SU-DHL-6 (cell line): ENCODE results near the gene SHISA4.

ENCODE experiments used
- H2AFZ ChIP-seq: fragments of 200-600 bp; sonication (generic); 2 replicates; pipeline ENCODE4 v1.6.1; 2014; ENCODE audit warnings: low read depth, mild to moderate bottlenecking, moderate library complexity, mixed read lengths, antibody characterized with exemption, low read length; ENCODE audit not compliant: severe bottlenecking
- H3F3A ChIP-seq: fragments of 200-600 bp; shearing (Covaris generic); 2 replicates; pipeline ENCODE4 v1.6.0; 2016; ENCODE audit warnings: antibody characterized with exemption, mild to moderate bottlenecking; ENCODE audit not compliant: insufficient read depth
- H3K27ac ChIP-seq: fragments of 200-600 bp; sonication (generic); 2 replicates; pipeline ENCODE4 v1.5.1; 2016; ENCODE audit warnings: low read depth, mild to moderate bottlenecking, low read length, moderate library complexity, mixed read lengths
- H3K27me3 ChIP-seq: fragments of 200-600 bp; sonication (generic), shearing (Covaris generic); 2 replicates; pipeline ENCODE4 v1.6.0; 2014; ENCODE audit warnings: mild to moderate bottlenecking, low read length
- H3K36me3 ChIP-seq: fragments of 200-600 bp; sonication (generic); 2 replicates; pipeline ENCODE4 v1.6.1; 2014; ENCODE audit warnings: mild to moderate bottlenecking, low read length, mixed read lengths
- H3K4me2 ChIP-seq: fragments of 300-600, 200-600 bp; shearing (Covaris generic), sonication (generic); 2 replicates; pipeline ENCODE4 v1.6.0; 2014; ENCODE audit warnings: low read length, low read depth, mild to moderate bottlenecking; ENCODE audit not compliant: poor library complexity, severe bottlenecking
- H3K4me3 ChIP-seq: fragments of 200-600 bp; sonication (generic); 2 replicates; pipeline ENCODE4 v1.5.1; 2014; ENCODE audit warnings: antibody characterized with exemption, low read length, mild to moderate bottlenecking, mixed read lengths; ENCODE audit not compliant: insufficient read depth, poor library complexity, severe bottlenecking
- H3K79me2 ChIP-seq: fragments of 200-600 bp; sonication (generic); 2 replicates; pipeline ENCODE4 v1.6.1; 2014; ENCODE audit warnings: mild to moderate bottlenecking, low read length, moderate library complexity; ENCODE audit not compliant: insufficient read depth
- H3K9ac ChIP-seq: fragments of 200-600 bp; sonication (generic); 2 replicates; pipeline ENCODE4 v1.7.0; 2014; ENCODE audit warnings: mild to moderate bottlenecking, low read length
- H3K9me2 ChIP-seq: fragments of 200-600 bp; sonication (generic); replicated peaks from 2 replicates; pipeline ENCODE4 v1.6.1; 2014; ENCODE audit warnings: low read length; ENCODE audit not compliant: insufficient read depth
- H3K9me3 ChIP-seq: fragments of 200-600 bp; sonication (generic); 2 replicates; pipeline ENCODE4 v1.6.1; 2014; ENCODE audit warnings: low read length, mixed read lengths; ENCODE audit not compliant: insufficient read depth
- H4K20me1 ChIP-seq: fragments of 200-600 bp; sonication (generic); 2 replicates; pipeline ENCODE4 v1.6.1; 2014; ENCODE audit warnings: low read depth, mild to moderate bottlenecking, antibody characterized with exemption, low read length, moderate library complexity, mixed read lengths
- EZH2phosphoT487 ChIP-seq: fragments of 200-600 bp; sonication (generic), shearing (Covaris generic); conservative IDR thresholded peaks from 2 replicates; pipeline ENCODE4 v1.6.1; 2018; ENCODE audit warnings: mild to moderate bottlenecking, antibody characterized with exemption, low read length, moderate library complexity, mixed read lengths
- TF ChIP-seq, protein P1 (sequence below): fragments of 200-600 bp; sonication (generic); IDR thresholded peaks from one replicate; pipeline ENCODE4 v1.5.1; 2017; ENCODE audit warnings: antibody characterized with exemption, mild to moderate bottlenecking, low read length, moderate library complexity; ENCODE audit not compliant: insufficient read depth, poor library complexity, severe bottlenecking

Gene SHISA4

DNA sequence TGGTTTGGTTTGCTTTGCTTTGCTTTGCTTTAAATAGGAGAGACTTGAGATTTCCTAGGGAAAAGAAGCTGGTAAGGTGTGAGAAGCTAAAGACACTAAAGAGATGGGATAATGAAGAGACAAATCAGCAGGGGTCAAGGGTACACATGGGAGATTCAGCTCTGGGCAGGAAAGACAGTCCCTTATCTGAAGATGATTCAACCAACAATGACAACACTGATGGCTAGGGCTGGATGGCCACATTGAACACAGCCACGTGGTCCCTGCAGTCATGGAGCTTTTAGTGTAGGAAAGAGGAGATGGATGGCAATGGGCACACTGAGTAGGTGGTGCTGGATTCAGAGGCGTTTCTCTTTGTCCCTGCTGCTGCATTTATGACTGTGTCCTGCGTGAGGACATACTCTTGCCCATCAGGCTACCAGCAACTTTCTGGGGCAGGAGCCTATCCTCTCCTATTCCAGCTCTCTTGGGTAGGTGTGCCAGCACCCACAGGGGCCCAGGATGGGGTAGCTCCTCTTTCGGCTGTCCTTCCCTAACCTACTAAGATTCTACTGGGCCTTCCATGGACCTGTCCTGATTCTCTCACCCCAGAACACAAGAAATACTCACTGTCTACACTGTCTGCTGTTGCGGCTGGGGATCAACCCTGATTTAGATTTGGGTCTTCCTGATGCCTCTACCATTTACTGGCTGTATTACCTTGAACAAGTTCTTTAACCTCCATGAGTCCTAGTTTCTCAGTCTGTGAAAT is 1.4 kb upstream of the SHISA4 start:
- H3K27me3 ChIP-seq = no peaks in the 10 kb centered on the region
- no peaks in the 10 kb centered on the region for H4K20me1 ChIP-seq
- H3K9me3 ChIP-seq = no peaks in the 10 kb centered on the region
- H3K4me2 ChIP-seq = no peak overlapping the region
- no peak overlapping the region for H3K27ac ChIP-seq
- no peak overlapping the region for H3K9ac ChIP-seq
- H3F3A ChIP-seq = no peaks in the 10 kb centered on the region
- no peaks in the 10 kb centered on the region for H3K9me2 ChIP-seq
- H3K79me2 ChIP-seq = no peaks in the 10 kb centered on the region
- H3K36me3 ChIP-seq = no peaks in the 10 kb centered on the region
- H3K4me3 ChIP-seq = no peak overlapping the region
- TF ChIP-seq, protein P1, sequence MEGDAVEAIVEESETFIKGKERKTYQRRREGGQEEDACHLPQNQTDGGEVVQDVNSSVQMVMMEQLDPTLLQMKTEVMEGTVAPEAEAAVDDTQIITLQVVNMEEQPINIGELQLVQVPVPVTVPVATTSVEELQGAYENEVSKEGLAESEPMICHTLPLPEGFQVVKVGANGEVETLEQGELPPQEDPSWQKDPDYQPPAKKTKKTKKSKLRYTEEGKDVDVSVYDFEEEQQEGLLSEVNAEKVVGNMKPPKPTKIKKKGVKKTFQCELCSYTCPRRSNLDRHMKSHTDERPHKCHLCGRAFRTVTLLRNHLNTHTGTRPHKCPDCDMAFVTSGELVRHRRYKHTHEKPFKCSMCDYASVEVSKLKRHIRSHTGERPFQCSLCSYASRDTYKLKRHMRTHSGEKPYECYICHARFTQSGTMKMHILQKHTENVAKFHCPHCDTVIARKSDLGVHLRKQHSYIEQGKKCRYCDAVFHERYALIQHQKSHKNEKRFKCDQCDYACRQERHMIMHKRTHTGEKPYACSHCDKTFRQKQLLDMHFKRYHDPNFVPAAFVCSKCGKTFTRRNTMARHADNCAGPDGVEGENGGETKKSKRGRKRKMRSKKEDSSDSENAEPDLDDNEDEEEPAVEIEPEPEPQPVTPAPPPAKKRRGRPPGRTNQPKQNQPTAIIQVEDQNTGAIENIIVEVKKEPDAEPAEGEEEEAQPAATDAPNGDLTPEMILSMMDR = no peak
- no peak for TF ChIP-seq EZH2phosphoT487
- no peak overlapping the region for H2AFZ ChIP-seq

DNA sequence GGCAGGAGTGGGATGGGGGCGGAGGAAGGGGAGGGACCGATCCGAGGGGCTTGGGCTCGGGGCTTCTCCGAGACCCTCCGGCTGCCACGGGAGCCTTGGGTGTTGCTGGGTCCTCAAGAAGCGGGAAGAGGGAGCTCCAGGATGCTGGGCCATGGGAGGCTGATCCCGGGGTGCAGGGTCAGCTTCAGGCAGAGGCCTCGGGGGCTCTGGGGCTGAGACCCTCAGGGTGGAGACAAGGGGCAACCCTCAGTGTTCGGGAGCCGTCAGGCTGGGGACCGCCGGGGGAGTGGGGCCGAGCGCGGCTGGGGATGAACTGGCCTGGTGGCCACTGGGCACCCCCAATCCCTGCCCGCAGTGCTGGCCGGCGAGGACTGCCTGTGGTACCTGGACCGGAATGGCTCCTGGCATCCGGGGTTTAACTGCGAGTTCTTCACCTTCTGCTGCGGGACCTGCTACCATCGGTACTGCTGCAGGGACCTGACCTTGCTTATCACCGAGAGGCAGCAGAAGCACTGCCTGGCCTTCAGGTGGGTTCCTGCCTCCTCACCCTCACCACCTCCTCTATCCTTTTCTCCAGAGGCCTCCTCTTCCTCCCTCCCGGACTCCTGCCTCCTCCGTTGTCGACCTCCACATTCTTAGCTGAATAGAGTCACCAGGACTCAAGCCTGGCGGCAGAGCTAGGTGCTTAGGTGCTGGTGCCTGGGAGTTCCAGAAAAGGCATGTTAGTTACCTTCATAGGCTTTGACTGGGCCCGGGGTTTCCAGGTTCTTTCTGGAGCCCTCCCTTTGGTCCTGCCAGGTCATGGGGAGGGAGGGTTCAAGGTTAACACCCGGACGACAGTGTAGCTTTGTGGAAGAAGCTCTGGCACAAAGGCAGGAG is 631 bp downstream of the SHISA4 start:
- Histone ChIP-seq H3K36me3 (no peaks in the 10 kb centered on the region), H3K9ac (no peak overlapping the region), H3F3A (no peaks in the 10 kb centered on the region), H3K27ac (no peak overlapping the region), H4K20me1 (no peaks in the 10 kb centered on the region), H3K4me3 (no peak overlapping the region), H3K27me3 (no peaks in the 10 kb centered on the region), H2AFZ (no peak overlapping the region), H3K9me2 (no peaks in the 10 kb centered on the region), H3K4me2 (no peak overlapping the region), H3K9me3 (no peaks in the 10 kb centered on the region), H3K79me2 (no peaks in the 10 kb centered on the region)
- TF ChIP-seq, protein P1 = no peak
- TF ChIP-seq EZH2phosphoT487 = no peak

DNA sequence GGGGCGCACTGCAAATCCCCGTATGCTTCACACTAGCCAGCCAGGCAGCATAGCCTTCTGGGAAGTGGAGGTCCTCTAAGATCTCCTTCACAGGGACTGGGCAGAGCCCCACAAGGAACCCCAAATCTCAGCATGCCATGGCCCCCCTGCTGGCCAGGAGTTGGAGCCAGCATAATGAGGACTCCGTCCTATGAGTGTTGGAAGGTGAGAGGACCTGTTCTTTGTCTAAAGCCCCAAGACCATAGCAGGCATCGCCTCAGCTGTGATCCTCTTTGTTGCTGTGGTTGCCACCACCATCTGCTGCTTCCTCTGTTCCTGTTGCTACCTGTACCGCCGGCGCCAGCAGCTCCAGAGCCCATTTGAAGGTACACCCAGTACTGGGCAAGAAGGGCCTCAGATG is 1.5 kb downstream of the SHISA4 start:
- no peak overlapping the region for H3K4me2 ChIP-seq

More for the DNA sequence above, 1.5 kb downstream of the SHISA4 start:
- Histone ChIP-seq H2AFZ (no peak overlapping the region), H3K79me2 (no peaks in the 10 kb centered on the region), H4K20me1 (no peaks in the 10 kb centered on the region), H3K4me3 (no peak overlapping the region), H3K36me3 (no peaks in the 10 kb centered on the region), H3K9ac (no peak overlapping the region), H3K27me3 (no peaks in the 10 kb centered on the region), H3K9me2 (no peaks in the 10 kb centered on the region), H3K27ac (no peak overlapping the region), H3F3A (no peaks in the 10 kb centered on the region), H3K9me3 (no peaks in the 10 kb centered on the region)
- no peak for TF ChIP-seq EZH2phosphoT487
- TF ChIP-seq, protein P1 = no peak
